22Rv1 (cell line): ENCODE results near the gene MARCHF6.

ENCODE experiments used
- ZFX ChIP-seq: fragments of 450-650 bp; IDR thresholded peaks from 2 replicates; pipeline ENCODE4 v1.6.1; 2017; ENCODE audit warnings: antibody characterized with exemption, borderline replicate concordance
- TF ChIP-seq, protein P1 (sequence below): fragments of 450-650 bp; IDR thresholded peaks from 2 replicates; pipeline ENCODE4 v1.5.1; 2017; ENCODE audit warnings: mild to moderate bottlenecking

DNA sequence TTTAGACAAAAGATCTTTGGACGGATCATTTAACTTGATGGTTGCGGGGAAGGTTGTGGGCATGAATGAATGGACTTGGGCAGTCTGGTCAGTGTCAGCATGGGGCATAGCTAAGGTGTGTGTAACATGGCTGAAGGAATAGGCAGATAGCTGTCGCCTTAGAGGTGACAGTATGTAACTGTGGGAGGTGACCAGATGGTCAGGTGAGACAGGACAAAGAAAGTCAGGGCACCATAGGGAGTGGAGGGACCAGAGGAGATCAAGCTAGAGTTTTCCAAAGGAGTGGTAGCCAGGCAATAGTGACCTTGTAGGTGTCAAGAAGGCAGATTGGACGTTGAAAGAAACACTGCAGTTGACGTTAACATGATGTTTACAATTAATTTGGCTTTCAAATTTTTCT, 43.1 kb downstream of the MARCHF6 start:
- TF ChIP-seq, protein P1, sequence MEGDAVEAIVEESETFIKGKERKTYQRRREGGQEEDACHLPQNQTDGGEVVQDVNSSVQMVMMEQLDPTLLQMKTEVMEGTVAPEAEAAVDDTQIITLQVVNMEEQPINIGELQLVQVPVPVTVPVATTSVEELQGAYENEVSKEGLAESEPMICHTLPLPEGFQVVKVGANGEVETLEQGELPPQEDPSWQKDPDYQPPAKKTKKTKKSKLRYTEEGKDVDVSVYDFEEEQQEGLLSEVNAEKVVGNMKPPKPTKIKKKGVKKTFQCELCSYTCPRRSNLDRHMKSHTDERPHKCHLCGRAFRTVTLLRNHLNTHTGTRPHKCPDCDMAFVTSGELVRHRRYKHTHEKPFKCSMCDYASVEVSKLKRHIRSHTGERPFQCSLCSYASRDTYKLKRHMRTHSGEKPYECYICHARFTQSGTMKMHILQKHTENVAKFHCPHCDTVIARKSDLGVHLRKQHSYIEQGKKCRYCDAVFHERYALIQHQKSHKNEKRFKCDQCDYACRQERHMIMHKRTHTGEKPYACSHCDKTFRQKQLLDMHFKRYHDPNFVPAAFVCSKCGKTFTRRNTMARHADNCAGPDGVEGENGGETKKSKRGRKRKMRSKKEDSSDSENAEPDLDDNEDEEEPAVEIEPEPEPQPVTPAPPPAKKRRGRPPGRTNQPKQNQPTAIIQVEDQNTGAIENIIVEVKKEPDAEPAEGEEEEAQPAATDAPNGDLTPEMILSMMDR: no peak
- TF ChIP-seq ZFX: no peak
